AG04449 (cell line): ENCODE results near the gene PRSS50.

ENCODE experiments used
- CTCF ChIA-PET: fragments of 350-600 bp; formaldehyde crosslinking; extraction: SDS; loops from one replicate; lab custom pipeline; 2021; ENCODE audit warnings: antibody characterized with exemption; lab: Yijun Ruan, JAX
- POLR2A ChIA-PET: fragments of 400-600, 350-600 bp; formaldehyde crosslinking; extraction: SDS; loops from one replicate; lab custom pipeline; 2020; ENCODE audit warnings: antibody characterized with exemption, inconsistent platforms; lab: Yijun Ruan, JAX
- DNase-seq: peaks from one replicate; pipeline ENCODE4 v3.0.0-alpha.2; 2010; ENCODE audit warnings: low read depth, low spot score
- H3K4me3 ChIP-seq: 2 replicates; pipeline ENCODE4 v1.5.1; 2011; ENCODE audit warnings: low read depth, mild to moderate bottlenecking, control low read depth, low read length
- CTCF ChIP-seq: IDR thresholded peaks from one replicate; pipeline ENCODE4 v1.5.1; 2011; ENCODE audit warnings: mild to moderate bottlenecking, moderate library complexity, low read length, control low read depth, inconsistent platforms; ENCODE audit not compliant: insufficient read depth; ENCODE audit errors: missing control alignments

The PRSS50 gene

DNA sequence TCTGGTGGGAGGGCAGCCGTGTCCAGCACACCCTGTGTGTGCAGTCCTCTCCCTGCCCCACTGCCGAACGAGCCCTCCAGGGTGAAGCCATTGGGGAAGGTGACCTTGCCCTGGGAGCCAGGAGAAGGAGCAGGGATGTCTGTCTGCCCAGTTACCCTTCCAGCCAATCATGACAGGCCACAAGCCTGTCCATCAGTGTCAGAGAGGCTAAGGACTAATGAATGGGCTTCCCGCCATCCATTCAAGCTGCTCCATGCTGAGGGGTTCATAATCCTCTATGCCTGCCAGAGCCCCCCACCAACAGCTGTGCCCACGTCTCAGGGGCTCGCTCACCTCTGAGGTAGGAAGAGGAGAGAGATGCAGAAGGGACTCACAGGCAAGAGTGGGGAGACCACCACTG is 39.4 kb downstream of the PRSS50 start:
- POLR2A ChIA-PET = no interaction called here
- no peak overlapping the region for H3K4me3 ChIP-seq
- CTCF ChIA-PET = no interaction called here
- TF ChIP-seq CTCF = no peak
- DNase-seq = no peak

DNA sequence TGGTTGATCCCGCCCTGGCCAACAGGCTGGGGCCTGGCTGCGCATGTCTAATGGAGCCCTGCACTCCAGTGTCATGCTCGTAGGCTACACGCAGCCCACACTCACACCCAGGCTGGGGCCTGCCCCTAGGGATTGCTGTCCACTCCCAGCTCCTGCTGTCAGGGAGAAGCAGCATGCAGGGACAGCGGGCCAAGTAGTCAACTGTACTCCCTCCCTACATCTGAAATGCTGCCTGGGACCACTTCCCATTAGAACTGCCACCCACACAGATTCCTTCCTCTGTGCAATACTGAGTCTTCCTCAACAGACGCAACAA is 40.3 kb downstream of the PRSS50 start:
- no peak for DNase-seq
- CTCF ChIA-PET = no interaction called here
- POLR2A ChIA-PET = no interaction called here
- no peak overlapping the region for H3K4me3 ChIP-seq
- TF ChIP-seq CTCF = no peak

GRCh38 chr3:46676601-46677410 is 40.9 kb downstream of the PRSS50 start:
- CTCF ChIA-PET = interaction anchor here (0.9 kb wide), 1 partner anchor 187 kb away, joined by 3 read pairs; no protein-coding TSS in a partner anchor
- POLR2A ChIA-PET = no interaction called here
- DNase-seq = no peak
- no peak overlapping the region for H3K4me3 ChIP-seq
- TF ChIP-seq CTCF = no peak

DNA sequence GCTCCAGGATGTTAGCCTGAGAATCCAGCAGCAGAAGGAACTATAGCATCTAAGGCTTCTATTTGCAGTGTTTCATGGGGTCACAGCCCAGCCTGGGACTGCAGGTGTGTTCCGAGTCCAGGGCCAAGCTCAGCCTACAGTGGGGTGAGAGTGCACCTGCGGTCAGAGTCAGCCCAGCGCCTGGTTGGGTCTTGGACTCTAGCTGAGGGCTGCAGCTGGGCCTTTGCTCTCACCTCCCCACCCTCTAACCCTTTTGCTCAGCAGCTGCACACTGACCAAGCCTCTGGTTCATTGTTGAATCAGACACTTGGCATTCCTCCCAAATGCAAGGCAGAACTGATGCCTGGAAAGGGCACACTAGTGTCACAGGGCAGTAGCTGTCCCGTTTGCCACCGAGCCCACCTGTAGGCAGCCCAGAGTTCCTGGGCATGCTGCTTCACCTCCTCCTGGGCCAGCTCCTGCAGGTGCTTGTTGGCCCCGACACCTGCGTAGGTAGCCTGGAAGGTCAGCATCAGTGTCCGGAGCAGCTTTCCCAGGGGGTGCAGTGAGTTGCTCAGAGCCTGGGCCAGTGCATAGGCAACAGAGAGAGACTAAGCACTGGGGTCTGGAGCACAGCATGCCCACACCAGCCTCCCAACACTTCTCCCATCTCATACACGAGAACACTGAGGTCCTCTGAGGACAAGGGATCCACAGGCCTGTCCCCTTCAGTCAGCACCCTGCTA is 41.7 kb downstream of the PRSS50 start:
- CTCF ChIA-PET = interaction anchor here (0.9 to 1.8 kb wide), 2 partner anchors 8 to 187 kb away, joined by 3 to 5 read pairs; no protein-coding TSS in a partner anchor
- DNase-seq = no peak
- H3K4me3 ChIP-seq = no peak overlapping the region
- TF ChIP-seq CTCF = no peak
- POLR2A ChIA-PET = no interaction called here

DNA sequence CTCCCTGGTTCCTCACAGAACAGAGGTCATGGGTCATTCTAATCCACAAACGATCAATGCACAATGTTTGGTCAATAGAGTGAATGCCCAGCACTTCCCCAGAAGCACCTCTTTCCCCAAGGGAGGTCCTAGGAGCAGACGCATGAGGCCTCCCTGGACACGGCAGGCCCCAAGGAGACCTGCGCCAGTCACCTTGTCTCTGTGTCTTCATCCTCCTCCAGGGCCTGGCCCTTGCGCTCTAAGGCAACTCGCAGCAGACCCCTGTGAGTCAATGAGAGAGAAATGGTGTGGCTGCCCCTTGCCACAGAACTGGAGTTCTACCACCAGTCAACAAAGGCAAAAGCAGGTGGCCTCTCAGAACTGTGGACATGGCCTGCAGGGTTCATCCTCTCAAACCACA is 42.2 kb downstream of the PRSS50 start:
- ChIA-PET POLR2A (no interaction called here), CTCF (interaction anchor here (1.8 kb wide), 1 partner anchor 8 kb away, joined by 5 read pairs; no protein-coding TSS in a partner anchor)
- no peak for TF ChIP-seq CTCF
- H3K4me3 ChIP-seq = no peak overlapping the region
- DNase-seq = no peak

DNA sequence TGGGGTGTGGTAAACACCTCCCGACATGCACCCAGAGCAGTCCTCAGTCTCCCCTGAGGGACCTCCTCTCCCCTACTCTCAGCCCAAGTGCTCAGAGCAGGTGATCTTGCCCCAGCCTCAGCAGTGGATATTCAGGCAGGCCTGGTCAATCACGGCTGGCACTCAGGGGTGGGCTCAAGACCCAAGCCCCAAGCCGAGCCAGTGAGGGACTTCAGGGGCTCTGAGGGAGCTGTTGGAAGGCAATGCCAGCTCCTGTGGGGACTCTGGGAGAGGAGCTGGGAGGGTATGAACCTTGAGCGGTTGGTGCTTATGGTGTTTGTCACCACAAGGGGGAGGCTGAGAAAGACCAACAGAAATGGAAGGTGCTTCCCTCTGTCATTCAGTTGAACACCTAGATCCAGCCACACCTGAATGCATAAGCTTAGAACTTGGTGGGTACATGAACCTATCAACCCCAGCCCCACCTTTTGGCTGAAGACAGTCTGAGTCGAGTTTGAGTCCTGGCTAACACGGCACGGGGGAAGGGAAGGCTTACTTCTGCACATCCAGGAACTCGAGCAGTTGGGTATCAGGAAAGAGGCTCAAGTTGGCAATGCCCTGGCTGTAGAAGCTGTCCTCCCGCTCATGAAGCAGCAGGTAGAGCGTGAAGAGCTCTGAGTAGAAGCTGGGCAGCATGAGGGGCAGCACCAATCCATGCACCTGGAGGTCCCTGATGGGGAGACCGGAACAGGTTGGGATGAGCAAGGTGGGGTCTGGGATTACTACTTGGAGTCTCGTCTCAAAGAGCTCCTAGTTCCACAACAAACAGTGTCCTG is 43.4 kb downstream of the PRSS50 start:
- ChIA-PET POLR2A (no interaction called here), CTCF (interaction anchor here (1.0 to 1.8 kb wide), 4 partner anchors 9 to 14 kb away, joined by 3 to 5 read pairs (median 4); no protein-coding TSS in a partner anchor)
- peak; percentile 18 for TF ChIP-seq CTCF
- no peak for DNase-seq
- no peak overlapping the region for H3K4me3 ChIP-seq
